GM04503 (cell line): ENCODE data around the gene PTBP1.

Experiments used
- DNase-seq: peaks from one replicate; pipeline ENCODE4 v3.0.0-alpha.2; 2012; ENCODE audit warnings: low read depth

PTBP1 gene

DNA sequence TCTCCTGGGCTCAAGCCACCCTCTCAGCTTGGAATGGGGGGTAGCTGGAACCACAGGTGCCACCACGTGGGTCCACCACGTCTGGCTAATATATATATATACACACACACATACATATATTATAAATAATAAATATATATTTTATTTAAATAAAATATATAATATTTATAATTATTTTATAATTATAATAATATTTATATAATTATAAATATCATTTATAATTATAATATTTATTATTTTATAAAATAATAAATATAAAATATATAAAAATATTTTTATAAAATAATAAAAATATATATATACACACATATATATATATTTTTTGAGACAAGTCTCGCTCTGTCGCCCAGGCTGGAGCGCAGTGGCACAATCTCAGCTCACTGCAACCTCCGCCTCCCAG is 57.3 kb downstream of the PTBP1 start:
- DNase-seq = no peak

DNA sequence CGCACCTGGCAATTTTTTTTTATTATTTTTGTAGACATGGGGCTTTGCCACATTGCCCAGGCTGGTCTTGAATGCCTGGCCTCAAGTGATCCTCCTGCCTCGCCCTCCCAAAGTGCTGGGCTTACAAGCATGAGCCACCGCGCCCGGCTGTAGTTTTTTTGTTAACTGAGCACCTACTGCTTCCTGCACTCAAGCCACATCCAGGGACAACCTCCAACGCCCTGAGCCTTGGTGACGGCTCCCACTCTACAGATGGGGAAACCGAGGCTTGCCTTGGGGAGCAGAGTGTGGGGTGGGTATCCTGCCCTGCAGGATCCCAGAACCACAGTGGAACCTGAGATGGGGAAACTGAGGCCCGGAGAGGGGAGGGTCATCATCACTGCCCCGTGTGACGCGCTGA is 57.9 kb downstream of the PTBP1 start:
- DNase-seq = no peak

DNA sequence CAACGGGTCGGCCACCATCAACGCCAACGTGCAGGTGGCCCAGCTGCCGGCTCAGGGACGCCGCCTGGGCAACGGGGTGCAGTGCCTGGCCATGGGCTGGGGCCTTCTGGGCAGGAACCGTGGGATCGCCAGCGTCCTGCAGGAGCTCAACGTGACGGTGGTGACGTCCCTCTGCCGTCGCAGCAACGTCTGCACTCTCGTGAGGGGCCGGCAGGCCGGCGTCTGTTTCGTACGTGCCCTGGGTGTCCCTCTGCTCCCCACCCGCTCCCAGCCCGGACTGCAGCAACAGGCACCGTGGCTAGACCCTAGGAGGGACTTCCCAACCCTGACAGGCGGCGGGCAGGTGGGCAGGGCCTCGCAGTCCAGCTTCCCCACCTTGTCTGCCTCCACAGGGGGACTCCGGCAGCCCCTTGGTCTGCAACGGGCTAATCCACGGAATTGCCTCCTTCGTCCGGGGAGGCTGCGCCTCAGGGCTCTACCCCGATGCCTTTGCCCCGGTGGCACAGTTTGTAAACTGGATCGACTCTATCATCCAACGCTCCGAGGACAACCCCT is 58.4 kb downstream of the PTBP1 start:
- no peak for DNase-seq

DNA sequence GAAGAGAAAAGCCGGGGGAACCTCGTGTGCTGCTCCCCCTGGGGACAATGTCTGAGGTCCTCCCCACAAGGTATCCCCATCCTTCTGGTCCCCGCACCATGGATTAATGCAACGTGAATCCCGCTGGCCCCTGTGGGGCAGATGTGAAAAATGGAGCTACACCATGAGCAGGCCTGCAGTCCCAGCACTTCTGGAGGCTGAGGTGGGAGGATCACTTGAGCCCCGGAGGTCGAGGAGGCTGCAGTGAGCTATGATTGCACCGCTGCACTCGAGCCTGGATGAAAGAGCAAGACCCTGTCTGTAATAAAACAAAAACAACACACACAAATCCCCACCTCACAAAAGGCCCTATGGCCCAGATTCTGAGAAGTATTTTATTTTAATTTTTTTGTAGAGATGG is 61.0 kb downstream of the PTBP1 start:
- no peak for DNase-seq

DNA sequence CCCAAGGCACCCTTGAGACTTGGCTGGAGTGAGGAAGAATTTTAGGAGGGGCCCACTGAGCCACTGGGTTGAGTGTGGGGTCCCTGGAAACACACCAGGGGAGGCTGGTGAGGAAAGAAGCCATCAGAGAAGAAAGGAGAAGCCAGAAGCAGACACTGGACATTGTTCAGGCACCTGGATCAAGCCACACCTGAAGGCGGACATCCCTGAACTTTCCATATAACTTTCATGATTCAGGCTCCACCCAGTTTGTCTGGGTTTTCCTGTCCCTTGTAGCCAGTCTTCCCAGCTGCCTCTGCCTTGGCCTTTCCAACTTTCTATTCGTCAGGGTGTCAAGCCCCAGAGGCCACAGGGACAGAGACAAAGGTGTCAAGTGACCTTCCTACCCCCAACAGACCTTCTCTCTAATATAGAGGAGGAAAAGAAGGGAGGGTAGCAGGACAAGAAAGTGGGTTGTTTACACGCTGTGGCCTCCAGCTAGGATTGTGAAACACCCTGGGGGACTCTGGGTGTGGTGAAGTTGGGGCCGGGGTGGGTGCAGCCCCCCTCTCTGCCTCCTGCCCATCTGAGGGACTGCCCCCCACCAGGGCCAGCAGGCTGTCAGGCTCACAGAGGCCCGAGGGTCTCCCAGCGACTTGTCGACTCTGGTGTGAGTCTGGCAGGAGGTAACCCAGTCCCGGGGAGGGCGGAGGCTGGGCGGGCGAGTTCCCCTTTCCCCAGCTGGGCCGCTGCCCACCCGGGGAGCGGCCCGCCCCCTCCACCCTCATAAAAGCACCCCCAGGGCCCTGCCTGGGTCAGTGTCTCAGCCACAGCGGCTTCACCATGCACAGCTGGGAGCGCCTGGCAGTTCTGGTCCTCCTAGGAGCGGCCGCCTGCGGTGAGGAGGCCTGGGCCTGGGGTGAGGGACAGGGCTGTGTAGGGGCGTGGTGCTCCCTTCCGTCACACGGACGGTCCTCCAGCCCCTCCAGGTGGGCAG is 61.9 kb downstream of the PTBP1 start, which contains the start of gene CFD:
Gene CFD, plus strand, starts transcription at position 797 of the 976 bp plus-strand sequence. Its CDS starts 26 bp downstream, at position 823.
- DNase-seq = no peak

DNA sequence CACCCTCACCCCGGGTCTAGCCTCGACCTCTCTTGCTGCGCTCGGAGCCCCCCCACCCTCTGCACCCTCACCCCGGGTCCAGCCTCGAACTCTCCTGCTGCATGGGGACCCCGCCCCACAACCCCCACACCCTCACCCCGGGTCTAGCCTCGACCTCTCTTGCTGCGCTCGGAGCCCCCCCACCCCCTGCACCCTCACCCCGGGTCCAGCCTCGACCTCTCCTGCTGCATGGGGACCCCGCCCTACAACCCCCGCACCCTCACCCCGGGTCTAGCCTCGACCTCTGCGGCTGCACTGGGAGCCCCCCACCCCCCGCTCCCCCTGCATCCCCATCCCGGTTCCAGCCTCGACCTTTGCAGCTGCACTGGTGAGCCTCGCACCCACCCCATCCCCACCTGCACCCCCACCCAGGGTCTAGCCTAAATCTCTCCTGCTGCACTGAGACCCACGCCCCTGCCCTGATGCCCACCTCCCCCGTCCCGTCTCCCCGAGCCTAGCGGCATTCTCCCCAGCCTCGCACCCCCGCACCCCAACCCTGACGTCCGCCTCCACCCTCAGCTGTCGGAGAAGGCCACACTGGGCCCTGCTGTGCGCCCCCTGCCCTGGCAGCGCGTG is 64.0 kb downstream of the PTBP1 start:
- no peak for DNase-seq
